ENCODE data around the gene CHTF18. TPM values are rescaled to one million over a fixed set of nuclear protein-coding genes. Genes with fewer than 3 reads are reported as not detected.
A peak's percentile ranks its signal among the peaks of the same experiment; 100 is the strongest.

CHTF18 gene
- total RNA-seq, 1 donor from 2014 or later, result 4.9 TPM

GRCh38 chr16:782766-783403, 5.5 kb upstream of the CHTF18 start:
- Histone ChIP-seq H3K27ac (no peak overlapping the region), H3K9me3 (no peaks in the 10 kb centered on the region), H3K4me1 (peaks cover 30% of the 10 kb centered on the region), H3K4me3 (no peak overlapping the region), H3K27me3 (no peaks in the 10 kb centered on the region), H3K36me3 (peaks cover 0 to 8% of the 10 kb centered on the region in 2 donors)
- TF ChIP-seq POLR2AphosphoS5 (IDR thresholded peaks at IDR 0.05; ENCODE audit: insufficient read depth in 1 of 2, low read depth in 1 of 2), result no peak
- no peak for TF ChIP-seq POLR2A (IDR thresholded peaks at IDR 0.05)
- TF ChIP-seq CTCF (IDR thresholded peaks at IDR 0.05), result no peak
- DNase-seq (ENCODE audit: extremely low spot score in 2 of 2), result no peak
- intact Hi-C loops (cut with DNase I), result no loop called here

DNA sequence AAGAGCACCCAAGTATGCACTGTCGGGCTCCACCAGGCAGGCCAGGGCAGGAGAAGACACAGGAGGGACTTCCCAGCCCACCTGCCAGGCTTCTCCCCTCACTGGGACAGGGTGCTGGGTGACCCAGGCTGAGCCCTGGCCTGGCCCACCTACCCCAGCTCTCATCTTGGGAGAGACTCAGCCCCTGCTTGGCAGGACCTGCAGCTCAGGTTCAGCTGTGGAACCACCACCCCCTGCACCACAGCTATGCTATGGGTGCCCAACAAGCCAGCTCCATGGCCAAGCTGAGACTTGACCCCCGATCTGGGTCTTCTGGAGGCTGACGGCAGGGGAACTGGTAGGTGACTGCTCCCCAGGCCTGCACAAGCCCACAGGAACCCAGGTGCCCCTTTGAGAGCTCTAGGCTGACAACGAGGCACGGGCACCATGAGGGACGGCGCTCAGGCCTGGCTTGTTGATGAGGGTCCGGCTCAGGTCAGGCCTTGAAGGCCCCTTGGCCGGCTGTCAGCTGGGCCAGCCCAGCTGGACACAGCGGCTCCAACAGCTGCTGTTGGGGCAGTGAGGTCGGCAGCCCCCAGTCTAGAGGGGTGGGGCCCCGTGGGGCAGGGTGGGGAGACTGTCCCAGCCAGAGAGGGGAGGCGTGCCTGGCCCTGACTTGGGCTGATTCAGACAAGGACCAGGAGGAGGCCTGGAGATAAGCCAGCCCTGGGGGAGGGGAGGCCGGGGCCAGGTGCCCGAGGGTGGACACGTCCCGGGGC, 4.8 kb upstream of the CHTF18 start:
- H3K27me3 ChIP-seq, result no peaks in the 10 kb centered on the region
- intact Hi-C loops (cut with DNase I), result no loop called here
- H3K4me1 ChIP-seq, result peaks cover 31% of the 10 kb centered on the region
- TF ChIP-seq CTCF (IDR thresholded peaks at IDR 0.05) (no peak), POLR2AphosphoS5 (IDR thresholded peaks at IDR 0.05; ENCODE audit: insufficient read depth in 1 of 2, low read depth in 1 of 2) (no peak), POLR2A (IDR thresholded peaks at IDR 0.05) (no peak)
- no peak overlapping the region for H3K4me3 ChIP-seq
- H3K9me3 ChIP-seq, result no peaks in the 10 kb centered on the region
- DNase-seq (ENCODE audit: extremely low spot score in 2 of 2), result no peak
- H3K36me3 ChIP-seq, result peaks cover 0 to 8% of the 10 kb centered on the region in 2 donors
- no peak overlapping the region for H3K27ac ChIP-seq

DNA sequence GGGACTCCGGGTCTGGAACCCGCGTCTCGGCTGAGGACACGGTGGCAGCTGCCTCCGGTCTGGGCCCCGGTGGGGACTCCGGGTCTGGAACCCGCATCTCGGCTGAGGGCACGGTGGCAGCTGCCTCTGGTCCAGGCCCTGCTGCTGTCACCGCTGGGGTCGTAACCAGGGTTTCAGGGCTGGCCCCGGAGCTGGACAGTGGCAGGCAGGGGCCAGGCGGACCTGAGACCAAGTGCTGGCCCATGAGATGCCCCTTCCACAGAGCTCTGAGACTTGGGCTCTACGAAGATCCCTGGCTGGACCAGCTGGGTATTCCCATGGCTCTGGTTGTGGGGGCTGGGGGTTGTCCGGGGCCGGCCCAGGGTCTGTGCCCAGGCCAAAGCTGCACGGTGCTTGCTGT, 4.0 kb upstream of the CHTF18 start:
- H3K27me3 ChIP-seq, result no peaks in the 10 kb centered on the region
- no peak for DNase-seq (ENCODE audit: extremely low spot score in 2 of 2)
- intact Hi-C loops (cut with DNase I), result no loop called here
- no peak overlapping the region for H3K27ac ChIP-seq
- H3K4me3 ChIP-seq, result no peak overlapping the region
- H3K9me3 ChIP-seq, result no peaks in the 10 kb centered on the region
- H3K4me1 ChIP-seq, result peaks cover 40% of the 10 kb centered on the region
- H3K36me3 ChIP-seq, result peaks cover 0 to 8% of the 10 kb centered on the region in 2 donors
- TF ChIP-seq CTCF (IDR thresholded peaks at IDR 0.05), result no peak
- TF ChIP-seq POLR2AphosphoS5 (IDR thresholded peaks at IDR 0.05; ENCODE audit: insufficient read depth in 1 of 2, low read depth in 1 of 2), result no peak
- TF ChIP-seq POLR2A (IDR thresholded peaks at IDR 0.05), result no peak

DNA sequence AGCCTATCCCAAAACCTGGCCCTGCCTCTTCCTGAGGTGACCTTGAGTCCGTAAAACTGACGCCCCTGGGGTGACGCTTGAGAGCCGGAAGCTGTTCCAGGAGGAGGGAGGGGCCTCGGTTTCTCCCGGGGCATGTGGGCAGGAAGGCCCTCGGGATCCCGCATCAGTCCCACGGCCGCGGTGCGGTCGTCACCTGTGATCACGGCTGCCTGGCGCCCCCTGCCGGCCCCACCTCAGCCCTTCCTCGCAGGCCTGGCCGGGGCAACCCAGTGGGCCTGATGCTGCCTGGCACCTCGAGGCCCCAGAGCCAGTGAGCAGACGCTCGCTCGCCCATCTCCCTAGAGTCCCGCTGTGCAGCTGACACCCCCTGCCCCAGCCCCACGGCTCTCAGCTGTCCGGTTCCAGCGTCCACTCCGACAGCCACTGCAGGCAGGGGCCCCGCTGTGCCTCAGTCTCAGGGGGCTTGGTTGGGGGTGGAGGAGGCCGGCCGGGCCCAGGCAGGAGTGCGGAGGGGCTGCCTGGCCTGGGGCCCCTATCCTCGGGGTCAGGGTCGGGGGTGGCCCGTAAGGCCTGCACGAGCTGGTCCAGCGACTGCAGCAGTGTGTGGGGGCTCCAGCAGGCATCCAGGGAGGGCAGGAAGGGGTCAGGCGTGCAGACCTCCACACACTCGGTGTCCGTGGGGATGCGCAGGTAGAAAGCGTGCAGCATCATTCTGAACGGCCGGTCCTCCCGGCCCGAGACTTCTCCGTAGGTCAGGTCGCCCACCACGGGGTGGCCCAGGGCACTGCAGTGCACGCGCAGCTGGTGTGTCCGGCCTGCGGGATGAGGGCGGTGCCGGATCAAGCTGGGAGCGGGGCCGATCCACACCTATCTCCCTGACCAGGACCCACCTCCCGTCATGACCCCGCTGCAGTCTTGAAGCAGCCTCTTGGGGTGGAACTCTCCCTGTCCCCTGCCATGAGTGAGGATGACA, 2.6 kb upstream of the CHTF18 start:
- intact Hi-C loops (cut with DNase I), result loop anchor here (5.0 kb wide), 1 partner anchor 64 kb away; the partner anchor contains the start of gene ANTKMT
- peaks cover 0 to 8% of the 10 kb centered on the region in 2 donors for H3K36me3 ChIP-seq
- no peak for DNase-seq (ENCODE audit: extremely low spot score in 2 of 2)
- no peaks in the 10 kb centered on the region for H3K27me3 ChIP-seq
- no peak overlapping the region for H3K27ac ChIP-seq
- H3K9me3 ChIP-seq, result no peaks in the 10 kb centered on the region
- no peak overlapping the region for H3K4me3 ChIP-seq
- no peak for TF ChIP-seq POLR2AphosphoS5 (IDR thresholded peaks at IDR 0.05; ENCODE audit: insufficient read depth in 1 of 2, low read depth in 1 of 2)
- TF ChIP-seq POLR2A (IDR thresholded peaks at IDR 0.05), result no peak
- TF ChIP-seq CTCF (IDR thresholded peaks at IDR 0.05), result peak; percentile 43 to 50 (median 43)
- H3K4me1 ChIP-seq, result peaks cover 43% of the 10 kb centered on the region

All from vagina (tissue), 2 donors.